ENCODE measurements around the gene NBR1.

DNA sequence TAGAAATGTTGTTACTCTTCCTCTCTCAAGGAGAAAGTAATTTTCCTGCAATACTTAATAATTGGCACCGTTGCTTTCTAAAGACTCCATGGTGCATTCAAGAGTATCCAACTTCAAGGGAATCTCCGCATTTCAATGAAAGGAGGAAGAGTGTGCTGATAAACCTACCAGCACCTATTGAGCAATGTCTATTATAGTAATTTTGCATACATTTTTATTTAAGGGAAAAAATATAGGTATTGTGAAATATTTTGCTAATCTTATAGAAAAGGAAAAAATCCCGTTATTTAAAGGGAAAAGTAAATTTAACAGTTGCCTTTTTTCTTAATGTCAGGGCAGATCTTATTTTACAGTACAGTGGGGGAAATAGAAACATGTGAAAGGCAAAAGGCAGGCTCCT, 39.6 kb downstream of the NBR1 start:
- TF ChIP-seq, protein P1, sequence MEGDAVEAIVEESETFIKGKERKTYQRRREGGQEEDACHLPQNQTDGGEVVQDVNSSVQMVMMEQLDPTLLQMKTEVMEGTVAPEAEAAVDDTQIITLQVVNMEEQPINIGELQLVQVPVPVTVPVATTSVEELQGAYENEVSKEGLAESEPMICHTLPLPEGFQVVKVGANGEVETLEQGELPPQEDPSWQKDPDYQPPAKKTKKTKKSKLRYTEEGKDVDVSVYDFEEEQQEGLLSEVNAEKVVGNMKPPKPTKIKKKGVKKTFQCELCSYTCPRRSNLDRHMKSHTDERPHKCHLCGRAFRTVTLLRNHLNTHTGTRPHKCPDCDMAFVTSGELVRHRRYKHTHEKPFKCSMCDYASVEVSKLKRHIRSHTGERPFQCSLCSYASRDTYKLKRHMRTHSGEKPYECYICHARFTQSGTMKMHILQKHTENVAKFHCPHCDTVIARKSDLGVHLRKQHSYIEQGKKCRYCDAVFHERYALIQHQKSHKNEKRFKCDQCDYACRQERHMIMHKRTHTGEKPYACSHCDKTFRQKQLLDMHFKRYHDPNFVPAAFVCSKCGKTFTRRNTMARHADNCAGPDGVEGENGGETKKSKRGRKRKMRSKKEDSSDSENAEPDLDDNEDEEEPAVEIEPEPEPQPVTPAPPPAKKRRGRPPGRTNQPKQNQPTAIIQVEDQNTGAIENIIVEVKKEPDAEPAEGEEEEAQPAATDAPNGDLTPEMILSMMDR (IDR thresholded peaks at IDR 0.05): no peak
- no peak for TF ChIP-seq POLR2A (IDR thresholded peaks at IDR 0.05)

Measured in right lobe of liver (tissue), 4 donors.